ENCODE measurements around the gene FOXD2.

The FOXD2 gene

DNA sequence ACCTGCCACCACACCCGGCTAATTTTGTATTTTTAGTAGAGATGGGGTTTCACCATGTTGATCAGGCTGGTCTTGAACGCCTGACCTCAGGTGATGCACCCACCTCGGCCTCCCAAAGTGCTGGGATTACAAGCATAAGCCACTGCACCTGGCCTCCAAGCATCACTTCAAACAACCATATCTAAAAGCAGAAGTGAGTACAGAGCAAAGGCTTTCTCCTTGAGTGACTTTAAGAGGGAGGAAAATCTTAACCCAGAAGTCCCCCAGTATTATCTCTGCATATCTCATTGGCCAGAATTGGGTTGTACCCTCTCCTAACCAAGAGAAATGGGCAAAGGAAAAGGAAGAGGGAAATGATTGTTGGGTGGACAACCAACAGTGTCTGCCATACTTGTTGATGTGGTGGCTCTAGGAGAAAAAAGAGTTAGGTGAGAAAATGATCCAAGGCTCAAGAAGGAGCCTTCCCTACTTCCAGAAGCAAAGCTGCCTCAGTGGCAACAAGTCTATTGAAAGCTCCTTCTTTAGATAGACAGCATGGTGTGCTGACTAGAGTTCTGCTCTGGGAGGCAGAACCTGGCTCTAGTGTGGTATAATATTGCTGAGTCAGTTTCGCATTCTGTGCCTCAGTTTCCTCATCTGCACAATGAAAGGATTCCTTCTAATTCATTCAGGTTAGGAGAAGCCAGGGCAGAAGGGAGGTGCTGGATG lies 38.6 kb upstream of the FOXD2 start:
- no peak for DNase-seq (ENCODE audit: low read depth)
- H3K4me3 ChIP-seq (ENCODE audit: low read length), result no peak overlapping the region
- TF ChIP-seq, protein P1, sequence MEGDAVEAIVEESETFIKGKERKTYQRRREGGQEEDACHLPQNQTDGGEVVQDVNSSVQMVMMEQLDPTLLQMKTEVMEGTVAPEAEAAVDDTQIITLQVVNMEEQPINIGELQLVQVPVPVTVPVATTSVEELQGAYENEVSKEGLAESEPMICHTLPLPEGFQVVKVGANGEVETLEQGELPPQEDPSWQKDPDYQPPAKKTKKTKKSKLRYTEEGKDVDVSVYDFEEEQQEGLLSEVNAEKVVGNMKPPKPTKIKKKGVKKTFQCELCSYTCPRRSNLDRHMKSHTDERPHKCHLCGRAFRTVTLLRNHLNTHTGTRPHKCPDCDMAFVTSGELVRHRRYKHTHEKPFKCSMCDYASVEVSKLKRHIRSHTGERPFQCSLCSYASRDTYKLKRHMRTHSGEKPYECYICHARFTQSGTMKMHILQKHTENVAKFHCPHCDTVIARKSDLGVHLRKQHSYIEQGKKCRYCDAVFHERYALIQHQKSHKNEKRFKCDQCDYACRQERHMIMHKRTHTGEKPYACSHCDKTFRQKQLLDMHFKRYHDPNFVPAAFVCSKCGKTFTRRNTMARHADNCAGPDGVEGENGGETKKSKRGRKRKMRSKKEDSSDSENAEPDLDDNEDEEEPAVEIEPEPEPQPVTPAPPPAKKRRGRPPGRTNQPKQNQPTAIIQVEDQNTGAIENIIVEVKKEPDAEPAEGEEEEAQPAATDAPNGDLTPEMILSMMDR (conservative IDR thresholded peaks at IDR 0.05; ENCODE audit: low read length), result no peak

DNA sequence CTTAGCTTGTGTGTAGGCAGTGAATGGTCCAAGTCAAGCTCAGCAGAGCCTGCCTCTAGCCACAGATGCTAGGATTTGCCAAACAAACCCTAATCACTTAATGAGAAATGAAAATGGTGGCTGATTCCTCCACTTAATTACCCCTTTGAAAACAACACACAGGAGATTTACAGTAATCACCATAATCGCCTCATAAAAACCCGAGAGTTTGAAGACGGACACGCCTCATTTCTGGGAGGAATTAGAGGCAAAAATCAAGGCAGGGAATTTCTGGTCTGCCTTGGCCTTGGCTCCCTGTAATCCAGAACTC lies 38.0 kb upstream of the FOXD2 start:
- TF ChIP-seq, protein P1 (conservative IDR thresholded peaks at IDR 0.05; ENCODE audit: low read length), result no peak
- DNase-seq (ENCODE audit: low read depth), result no peak
- no peak overlapping the region for H3K4me3 ChIP-seq (ENCODE audit: low read length)

DNA sequence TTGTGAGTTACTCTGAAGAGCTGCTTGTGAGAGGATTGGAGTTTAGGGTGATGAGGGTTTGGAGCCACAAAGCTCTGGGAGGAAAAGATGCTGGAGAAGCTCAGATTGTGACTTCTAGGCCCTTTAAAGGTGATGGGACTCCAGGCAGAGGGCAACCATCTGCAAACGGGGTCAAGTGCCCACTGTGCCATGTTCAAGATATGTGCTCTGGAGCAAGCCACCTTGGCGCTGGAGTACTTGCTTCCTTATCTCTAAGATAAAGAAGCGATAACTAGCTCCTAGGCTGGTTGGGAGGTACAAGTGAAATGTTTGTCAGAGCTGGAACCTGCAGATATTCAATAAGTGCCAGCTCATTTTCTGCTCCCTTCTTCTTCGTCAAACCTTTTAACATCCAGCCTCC lies 36.1 kb upstream of the FOXD2 start:
- no peak overlapping the region for H3K4me3 ChIP-seq (ENCODE audit: low read length)
- TF ChIP-seq, protein P1 (conservative IDR thresholded peaks at IDR 0.05; ENCODE audit: low read length), result no peak
- DNase-seq (ENCODE audit: low read depth), result no peak

DNA sequence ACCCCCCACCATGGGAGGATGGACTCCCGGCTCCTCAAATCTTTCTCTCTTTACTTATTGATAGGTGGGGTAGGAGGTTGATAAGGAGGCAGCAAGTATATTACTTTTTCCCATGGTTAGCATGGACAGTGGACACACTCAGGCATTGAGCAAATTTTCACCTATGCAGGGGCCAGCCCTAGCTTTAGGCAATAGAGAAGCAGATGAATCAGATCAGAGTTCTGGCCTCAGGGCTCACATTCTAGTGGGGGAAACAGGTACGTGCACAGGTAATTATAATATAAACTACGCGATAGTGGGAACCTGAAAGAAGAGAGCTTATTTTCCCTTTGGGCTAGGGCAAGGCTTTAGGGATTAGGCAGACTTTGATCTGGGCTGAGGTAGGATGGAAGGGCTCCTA lies 35.3 kb upstream of the FOXD2 start:
- DNase-seq (ENCODE audit: low read depth), result no peak
- no peak overlapping the region for H3K4me3 ChIP-seq (ENCODE audit: low read length)
- TF ChIP-seq, protein P1 (conservative IDR thresholded peaks at IDR 0.05; ENCODE audit: low read length), result no peak

DNA sequence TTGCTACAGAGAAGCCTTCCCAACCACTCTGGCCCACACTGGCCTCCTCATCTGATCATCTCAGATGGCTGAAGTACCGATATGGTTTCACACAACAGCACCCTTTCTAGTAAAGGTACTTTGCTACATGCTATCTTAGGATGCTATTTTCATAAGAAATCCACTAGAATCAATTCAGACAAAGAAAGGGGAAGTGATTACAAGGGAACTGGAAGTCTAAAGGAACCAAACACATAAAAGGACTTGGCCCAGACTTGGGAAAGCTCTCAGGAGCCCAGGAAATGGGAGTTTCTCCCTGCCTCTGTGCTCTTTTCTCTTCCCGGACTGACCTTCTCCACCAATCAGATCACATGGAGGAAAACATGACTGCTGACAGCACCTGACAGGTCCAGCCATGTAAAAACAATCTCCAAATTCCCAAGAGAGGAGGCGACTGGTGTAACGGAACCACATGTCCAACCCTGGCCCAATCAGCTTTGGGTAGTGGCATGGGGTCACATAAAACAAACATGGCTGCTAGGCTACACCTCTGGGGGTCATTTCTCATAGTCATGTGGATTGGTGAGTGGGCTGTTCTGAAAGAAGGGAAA lies 34.4 kb upstream of the FOXD2 start:
- H3K4me3 ChIP-seq (ENCODE audit: low read length), result no peak overlapping the region
- TF ChIP-seq, protein P1 (conservative IDR thresholded peaks at IDR 0.05; ENCODE audit: low read length), result no peak
- DNase-seq (ENCODE audit: low read depth), result no peak

DNA sequence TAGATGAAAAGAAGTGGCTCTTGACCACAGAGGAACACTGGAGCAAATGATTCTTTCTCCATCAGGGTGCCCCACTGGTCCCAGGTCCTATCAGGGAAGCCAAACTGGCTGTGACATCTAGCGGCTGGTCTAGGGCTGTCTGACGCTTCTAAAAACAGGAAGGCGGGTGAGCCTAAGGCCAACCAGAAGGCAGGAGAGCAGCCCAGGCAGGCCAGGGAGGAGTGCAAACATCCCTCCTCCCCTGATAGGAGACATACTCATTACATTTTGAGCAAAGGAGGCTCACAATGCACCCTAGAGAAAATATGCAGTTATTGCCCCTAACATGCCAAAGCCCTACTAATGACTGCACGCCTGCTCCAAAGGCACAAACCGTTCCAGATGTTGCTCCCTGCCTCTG lies 32.1 kb upstream of the FOXD2 start:
- DNase-seq (ENCODE audit: low read depth), result peak; percentile 39
- H3K4me3 ChIP-seq (ENCODE audit: low read length), result no peak overlapping the region
- TF ChIP-seq, protein P1 (conservative IDR thresholded peaks at IDR 0.05; ENCODE audit: low read length), result no peak

DNA sequence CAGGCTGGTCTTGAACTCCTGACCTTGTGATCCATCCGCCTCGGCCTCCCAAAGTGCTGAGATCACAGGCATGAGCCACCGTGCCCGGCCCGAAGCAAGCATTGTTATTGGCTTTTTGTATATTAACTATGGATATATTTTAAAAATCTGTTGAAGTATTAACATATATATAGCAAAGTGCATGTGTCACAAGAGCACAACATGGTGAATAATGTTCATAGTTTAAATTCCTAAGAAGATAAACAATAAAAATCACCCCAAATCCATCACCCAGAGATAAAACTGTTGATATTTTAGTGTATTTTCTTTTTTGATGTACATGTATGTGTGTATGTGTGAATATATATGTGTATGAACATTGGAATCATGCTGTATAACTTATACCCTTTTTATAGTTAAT lies 30.9 kb upstream of the FOXD2 start:
- TF ChIP-seq, protein P1 (conservative IDR thresholded peaks at IDR 0.05; ENCODE audit: low read length), result no peak
- no peak overlapping the region for H3K4me3 ChIP-seq (ENCODE audit: low read length)
- DNase-seq (ENCODE audit: low read depth), result no peak

Data from AG10803 (cell line).